GM12872 (cell line): Measurements from ENCODE around the gene HMGXB3.

ENCODE experiments used
- CTCF ChIP-seq: IDR thresholded peaks from 3 replicates; pipeline ENCODE4 v1.5.1; 2011; ENCODE audit warnings: low read depth, mild to moderate bottlenecking, low read length, moderate library complexity; ENCODE audit not compliant: insufficient read depth

Gene HMGXB3

DNA sequence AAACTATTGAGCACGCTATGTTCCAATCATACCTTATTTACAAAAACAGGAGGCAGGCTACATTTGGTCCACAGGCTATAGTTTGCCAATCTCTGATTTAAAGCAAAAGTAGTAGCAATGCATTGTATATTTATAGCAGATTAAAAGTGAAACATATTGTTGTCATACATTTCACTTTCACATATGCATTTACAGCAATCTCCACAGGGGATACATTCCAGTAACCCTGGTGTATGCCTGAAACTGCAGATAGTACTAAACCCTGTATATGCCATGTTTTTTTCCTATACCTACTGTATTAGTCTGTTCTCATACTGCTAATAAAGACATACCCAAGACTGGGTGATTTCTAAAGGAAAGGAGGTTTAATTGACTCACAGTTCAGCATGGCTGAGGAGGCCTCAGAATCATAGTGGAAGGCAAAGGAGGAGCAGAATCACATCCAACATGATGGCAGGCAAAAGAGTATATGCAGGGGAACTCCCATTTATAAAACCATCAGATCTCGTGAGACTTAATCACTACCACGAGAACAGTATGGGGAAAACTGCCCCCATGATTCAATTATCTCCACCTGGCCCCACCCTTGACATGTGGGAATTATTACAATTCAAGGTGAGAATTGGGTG is 91.7 kb downstream of the HMGXB3 start:
- no peak for TF ChIP-seq CTCF

- TF ChIP-seq CTCF, result no peak
Observed at GRCh38 chr5:150097152-150097551, 96.6 kb downstream of the HMGXB3 start.

DNA sequence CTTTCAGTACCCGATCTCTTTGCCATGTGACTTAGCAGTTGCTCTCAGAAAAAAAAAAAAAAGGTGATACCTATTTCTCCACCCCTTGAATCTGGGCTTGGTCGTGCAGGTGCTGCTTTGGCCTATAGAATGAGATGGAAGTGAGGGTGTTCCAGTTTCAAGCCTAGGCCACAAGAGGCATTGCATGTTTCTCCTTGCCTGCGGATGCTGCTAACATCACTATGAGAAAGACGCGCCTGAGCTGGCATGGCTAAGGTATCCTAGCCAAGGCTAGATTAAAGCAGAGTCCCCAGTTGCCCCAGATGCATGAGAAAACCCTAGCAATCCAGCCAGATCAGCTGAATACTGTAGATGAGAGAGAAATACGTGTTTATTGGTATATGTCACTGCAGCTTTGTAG is 100.5 kb downstream of the HMGXB3 start:
- no peak for TF ChIP-seq CTCF
